OCI-LY1 (cell line): ENCODE results near the gene PAX6.

Experiments
- EZH2 ChIP-seq: fragments of 200-600 bp; sonication (generic), shearing (Covaris generic); IDR thresholded peaks from 2 replicates; pipeline ENCODE4 v1.8.0; 2017; ENCODE audit warnings: borderline replicate concordance, mixed run types, mild to moderate bottlenecking, antibody characterized with exemption, low read length, moderate library complexity, mixed read lengths
- TF ChIP-seq, protein P1 (sequence below): fragments of 200-600 bp; sonication (generic), shearing (Covaris generic); IDR thresholded peaks from 2 replicates; pipeline ENCODE4 v1.5.1; 2017; ENCODE audit warnings: mild to moderate bottlenecking, antibody characterized with exemption, low read length, moderate library complexity, mixed read lengths

DNA sequence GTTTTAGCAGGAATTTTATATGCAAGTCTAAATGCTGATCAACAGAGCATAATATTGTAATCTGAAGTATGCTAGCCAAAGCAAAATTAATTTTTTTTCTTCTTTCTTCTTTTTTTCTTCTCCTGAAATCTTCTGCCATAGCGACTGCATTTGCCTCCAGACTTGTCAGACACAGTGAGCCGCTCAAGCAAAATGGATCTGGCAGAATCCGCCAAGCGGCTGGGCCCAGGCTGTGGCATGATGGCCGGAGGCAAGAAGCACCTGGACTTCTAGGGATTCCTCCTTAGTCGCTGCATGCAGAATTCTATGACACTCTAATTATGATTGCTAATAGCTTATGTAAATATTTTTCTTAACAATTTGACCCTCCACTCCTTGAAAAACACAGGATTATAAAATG lies 27.9 kb downstream of the PAX6 start:
- TF ChIP-seq, protein P1, sequence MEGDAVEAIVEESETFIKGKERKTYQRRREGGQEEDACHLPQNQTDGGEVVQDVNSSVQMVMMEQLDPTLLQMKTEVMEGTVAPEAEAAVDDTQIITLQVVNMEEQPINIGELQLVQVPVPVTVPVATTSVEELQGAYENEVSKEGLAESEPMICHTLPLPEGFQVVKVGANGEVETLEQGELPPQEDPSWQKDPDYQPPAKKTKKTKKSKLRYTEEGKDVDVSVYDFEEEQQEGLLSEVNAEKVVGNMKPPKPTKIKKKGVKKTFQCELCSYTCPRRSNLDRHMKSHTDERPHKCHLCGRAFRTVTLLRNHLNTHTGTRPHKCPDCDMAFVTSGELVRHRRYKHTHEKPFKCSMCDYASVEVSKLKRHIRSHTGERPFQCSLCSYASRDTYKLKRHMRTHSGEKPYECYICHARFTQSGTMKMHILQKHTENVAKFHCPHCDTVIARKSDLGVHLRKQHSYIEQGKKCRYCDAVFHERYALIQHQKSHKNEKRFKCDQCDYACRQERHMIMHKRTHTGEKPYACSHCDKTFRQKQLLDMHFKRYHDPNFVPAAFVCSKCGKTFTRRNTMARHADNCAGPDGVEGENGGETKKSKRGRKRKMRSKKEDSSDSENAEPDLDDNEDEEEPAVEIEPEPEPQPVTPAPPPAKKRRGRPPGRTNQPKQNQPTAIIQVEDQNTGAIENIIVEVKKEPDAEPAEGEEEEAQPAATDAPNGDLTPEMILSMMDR = no peak
- no peak for TF ChIP-seq EZH2
